Stimulated activated CD8-positive, alpha-beta memory T cell treated with anti-CD3 and anti-CD28 coated beads, Interleukin-7, amount 100 ng/mL, for 1 hour (primary cell): Measurements from ENCODE around the gene SAA2.
"Not testable (repeated sequence)": the region's sequence is repeated elsewhere in the genome, so short reads cannot be mapped to it uniquely, and the experiment has no call there.

Source experiments
- DNase-seq, 2 donors: peaks; one replicate each; pipeline ENCODE4 v3.0.0-alpha.2; 2020; ENCODE audit warnings: low read depth in 2 of 2

Gene SAA2

GRCh38 chr11:18248561-18248960 lies at the start of gene SAA2:
SAA2 (minus strand) TSS chr11:18248668; CDS start chr11:18248011, 657 bp downstream.
- no peak for DNase-seq

- no peak for DNase-seq
Measured at GRCh38 chr11:18295316-18295715, 46.8 kb upstream of the SAA2 start.

DNA sequence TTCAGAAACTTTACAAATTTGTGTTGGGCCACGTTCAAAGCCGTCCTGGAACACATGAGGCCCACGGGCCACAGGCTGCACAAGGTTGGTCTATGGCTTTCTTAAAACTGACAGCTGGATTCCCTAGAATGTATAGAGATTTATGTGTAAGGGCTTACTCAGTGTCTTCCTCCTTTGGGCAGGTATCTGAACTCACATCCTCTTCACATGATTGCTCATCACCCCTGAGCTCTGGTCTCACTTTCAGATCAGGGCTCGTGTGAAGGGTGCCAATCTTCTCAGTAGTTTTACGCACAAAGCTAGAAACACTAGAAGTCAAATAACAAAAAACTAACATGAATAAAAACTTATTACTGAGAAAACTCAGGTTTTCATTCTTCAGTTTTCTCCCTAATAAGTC lies 46.4 kb upstream of the SAA2 start:
- DNase-seq, result no peak

GRCh38 chr11:18288911-18289310 lies 40.4 kb upstream of the SAA2 start:
- no peak for DNase-seq

- no peak for DNase-seq
Measured at GRCh38 chr11:18285841-18286240, 37.4 kb upstream of the SAA2 start.

GRCh38 chr11:18282626-18283025 lies 34.2 kb upstream of the SAA2 start:
- no peak for DNase-seq

DNA sequence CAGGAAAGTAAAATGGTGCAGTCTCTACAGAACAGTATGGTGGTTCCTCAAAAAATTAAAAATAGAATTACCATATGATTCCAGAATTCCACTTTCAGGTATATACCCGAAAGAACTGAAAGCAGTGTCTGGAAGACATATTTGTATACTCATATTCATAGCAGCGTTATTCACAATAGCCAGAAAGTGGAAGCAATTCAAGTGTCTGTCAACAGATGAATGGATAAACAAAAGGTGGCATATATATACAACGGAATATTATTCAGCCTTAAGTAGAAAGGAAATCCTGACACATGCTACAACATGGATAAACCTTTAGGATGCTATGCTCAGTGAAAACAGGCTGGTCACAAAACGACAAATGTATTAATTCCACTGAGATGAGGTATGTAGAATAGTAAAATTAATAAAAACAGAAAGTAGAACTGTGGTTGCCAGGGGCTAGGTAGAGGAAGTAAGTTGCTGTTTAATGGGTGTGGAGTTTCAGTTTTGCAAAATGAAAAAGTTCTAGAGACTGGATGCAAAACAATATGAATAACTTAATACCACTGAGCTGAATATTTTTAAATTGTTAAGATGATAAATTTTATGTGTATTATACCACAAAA lies 32.1 kb upstream of the SAA2 start:
- no peak for DNase-seq

DNA sequence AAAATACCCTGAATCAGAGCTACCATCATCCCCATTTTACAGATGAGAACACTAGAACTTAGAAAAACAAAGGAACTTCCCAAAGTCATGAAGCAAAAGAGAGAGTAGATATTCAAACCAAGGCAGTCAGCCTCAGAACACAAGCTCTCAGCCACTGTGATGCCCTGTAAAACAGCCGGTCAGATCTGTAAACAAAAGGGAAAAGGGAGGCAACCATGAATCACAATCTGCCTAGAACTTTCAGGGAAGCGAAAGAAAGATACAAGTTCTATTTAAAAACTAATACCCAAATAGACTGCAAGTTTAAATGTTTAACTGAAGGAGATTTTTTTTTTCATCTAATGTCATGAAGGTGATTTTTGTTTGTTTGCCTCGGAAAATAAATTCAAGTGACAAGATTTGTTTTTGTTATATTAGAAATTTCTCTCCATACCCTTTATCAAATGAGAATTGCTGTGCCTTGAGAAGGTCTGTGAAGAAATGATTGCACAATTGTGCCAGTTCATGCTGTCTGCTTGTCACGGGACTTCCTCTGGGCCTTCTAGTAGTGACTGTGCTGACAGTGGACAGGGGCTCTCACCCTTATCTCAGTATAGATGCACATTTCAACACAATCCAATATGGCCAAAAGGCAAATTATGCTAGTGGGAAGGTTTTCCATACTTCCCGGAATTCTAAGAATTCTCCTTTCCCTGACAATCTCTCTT lies 29.2 kb upstream of the SAA2 start:
- no peak for DNase-seq

- no peak for DNase-seq
Measured at GRCh38 chr11:18271206-18271605, 22.7 kb upstream of the SAA2 start.

GRCh38 chr11:18270102-18270501 lies 21.6 kb upstream of the SAA2 start:
- DNase-seq, result no peak

- DNase-seq, result not testable (repeated sequence)
Measured at GRCh38 chr11:18269252-18269651, 20.8 kb upstream of the SAA2 start.

DNA sequence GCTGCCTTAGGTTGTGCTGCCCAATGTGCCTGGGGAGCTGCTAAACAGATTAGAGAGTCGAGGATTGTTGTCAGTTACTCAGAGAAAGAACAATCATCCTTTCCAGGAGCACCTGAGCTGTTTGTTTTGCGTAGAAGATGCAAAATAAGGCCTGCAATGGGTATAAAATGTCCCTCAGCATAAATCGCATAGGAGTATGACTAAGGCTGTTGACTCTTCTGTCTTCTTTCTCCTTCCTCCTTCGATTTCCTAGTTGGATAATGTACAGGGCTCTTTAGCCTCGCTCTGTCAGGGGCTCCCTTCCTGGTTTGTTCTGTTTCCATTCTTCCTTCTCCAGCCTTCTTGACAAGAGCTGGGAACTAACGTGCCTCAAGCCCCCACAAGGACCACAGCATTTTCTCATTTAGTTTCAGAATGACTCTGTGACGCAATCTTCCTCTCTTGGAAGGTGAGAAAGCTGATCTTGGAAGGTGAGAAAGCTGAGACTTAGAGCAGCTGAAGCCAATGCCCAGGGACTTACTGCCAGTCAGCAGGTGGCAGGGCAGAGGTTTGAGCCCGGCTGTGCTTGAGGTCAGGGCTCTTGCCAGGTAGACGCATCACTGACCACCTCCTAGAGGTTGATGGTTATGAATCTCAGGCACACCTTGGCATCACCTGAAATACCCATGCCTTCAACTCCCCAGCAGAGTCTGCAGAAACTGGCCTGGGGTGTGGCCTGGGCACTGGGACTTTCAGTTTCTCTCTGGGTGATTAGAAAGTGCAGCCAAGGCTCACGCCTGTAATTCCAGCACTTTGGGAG lies 19.1 kb upstream of the SAA2 start:
- not testable (repeated sequence) for DNase-seq

DNA sequence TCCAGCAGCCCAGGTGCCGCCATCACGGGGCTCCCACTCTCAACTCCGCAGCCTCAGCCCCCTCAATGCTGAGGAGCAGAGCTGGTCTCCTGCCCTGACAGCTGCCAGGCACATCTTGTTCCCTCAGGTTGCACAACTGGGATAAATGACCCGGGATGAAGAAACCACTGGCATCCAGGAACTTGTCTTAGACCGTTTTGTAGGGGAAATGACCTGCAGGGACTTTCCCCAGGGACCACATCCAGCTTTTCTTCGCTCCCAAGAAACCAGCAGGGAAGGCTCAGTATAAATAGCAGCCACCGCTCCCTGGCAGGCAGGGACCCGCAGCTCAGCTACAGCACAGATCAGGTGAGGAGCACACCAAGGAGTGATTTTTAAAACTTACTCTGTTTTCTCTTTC lies 17.5 kb upstream of the SAA2 start, which contains the start of gene SAA1:
TSS of gene SAA1 (plus strand) at position 316 of the 400 bp plus-strand sequence. CDS start 624 bp downstream, outside the sequence.
- DNase-seq, result no peak

- no peak for DNase-seq
Measured at GRCh38 chr11:18264677-18265555, 16.4 kb upstream of the SAA2 start.

DNA sequence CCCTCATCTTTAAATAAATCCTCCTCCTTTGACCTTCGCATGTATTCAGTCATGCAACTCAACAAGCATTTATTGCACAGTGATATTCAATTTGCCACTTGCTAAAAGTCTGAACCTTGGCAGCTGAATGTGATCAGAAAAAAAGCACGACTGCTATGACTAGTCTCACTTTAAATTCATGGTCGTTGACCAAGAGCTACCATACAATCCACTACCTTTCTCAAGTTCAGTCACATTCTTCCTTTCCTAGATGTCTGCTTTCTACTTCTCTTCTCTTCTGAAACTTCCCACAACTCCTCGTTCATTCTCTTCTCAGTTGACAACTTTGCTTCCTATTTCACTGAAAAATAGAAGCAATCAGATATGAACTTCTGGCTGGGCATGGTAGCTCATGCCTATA lies 15.6 kb upstream of the SAA2 start:
- DNase-seq, result no peak

DNA sequence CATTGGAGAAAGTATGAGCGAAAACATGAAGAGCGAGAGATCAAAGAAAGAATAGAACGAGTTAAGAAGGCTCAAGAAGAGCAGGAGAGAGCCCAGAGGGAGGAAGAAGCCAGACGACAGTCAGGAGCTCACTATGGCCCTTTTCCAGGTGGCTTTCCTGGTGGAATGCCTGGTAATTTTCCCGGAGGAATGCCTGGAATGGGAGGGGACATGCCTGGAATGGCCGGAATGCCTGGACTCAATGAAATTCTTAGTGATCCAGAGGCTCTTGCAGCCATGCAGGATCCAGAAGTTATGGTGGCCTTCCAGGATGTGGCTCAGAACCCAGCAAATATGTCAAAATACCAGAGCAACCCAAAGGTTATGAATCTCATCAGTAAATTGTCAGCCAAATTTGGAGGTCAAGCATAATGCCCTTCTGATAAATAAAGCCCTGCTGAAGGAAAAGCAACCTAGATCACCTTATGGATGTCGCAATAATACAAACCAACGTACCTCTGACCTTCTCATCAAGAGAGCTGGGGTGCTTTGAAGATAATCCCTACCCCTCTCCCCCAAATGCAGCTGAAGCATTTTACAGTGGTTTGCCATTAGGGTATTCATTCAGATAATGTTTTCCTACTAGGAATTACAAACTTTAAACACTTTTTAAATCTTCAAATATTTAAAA lies 14.3 kb upstream of the SAA2 start:
- DNase-seq, result not testable (repeated sequence)

- no peak for DNase-seq
Measured at GRCh38 chr11:18261721-18262120, 13.3 kb upstream of the SAA2 start.

DNA sequence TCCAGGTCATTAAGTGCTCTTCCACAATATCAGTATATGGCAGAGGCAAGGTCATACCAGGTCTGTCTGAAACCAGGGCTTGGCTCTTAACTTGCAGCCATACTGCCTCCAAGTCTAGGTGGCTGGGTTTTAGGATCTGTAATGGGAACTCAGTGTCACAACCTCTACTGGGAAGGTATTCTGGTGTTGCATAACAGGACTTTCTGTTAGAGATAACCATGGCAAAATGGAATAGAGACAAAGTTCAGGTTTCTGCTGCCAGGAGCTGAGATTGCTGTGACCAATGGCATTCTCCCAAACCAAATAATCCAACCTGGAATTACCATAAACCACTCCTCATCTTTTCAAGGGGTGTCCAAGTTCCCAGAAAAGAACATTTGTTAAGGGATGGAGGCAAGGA lies 10.8 kb upstream of the SAA2 start:
- no peak for DNase-seq

DNA sequence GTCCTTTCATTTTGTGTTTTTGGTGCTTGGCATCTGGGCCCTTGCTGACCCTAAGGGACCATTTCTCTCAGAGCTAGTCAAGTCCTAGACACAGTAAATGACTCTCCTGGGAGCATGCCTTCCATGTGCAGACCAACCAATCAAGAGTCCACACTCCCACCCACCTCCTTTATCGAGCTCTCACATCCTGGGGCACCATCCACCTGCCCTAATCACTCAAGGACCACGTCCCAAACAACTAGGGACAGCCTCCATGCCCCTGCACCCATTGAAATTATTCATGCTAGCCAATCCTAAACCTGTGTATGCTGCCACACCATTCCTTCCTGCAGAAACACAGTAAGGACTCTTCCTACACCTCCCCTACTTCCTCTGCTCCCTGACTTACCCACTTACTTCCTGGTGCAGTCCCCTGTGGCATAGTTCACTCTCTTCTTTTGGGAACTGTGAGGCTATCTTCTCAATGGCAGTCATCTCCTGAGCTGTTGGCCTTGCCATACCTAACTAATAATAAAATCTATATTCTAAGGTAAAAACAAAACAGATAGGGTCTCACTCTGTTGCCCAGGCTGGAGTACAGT lies 6.4 kb upstream of the SAA2 start:
- DNase-seq, result no peak

GRCh38 chr11:18253778-18254338 lies 5.4 kb upstream of the SAA2 start:
- no peak for DNase-seq
